Neural cell (in vitro differentiated cells): ENCODE data around the gene ZNF440. TPM values are rescaled to one million over a fixed set of nuclear protein-coding genes. Genes with fewer than 3 reads are reported as not detected.

Source experiments
- polyA plus RNA-seq: library from polyadenylated mRNA; depleted of rRNA; stranded (reverse); fragments of >200 nt; gene quantifications from 2 replicates; pipeline ENCODE4 v1.2.3, GENCODE V29; 2014

Gene ZNF440
- polyA plus RNA-seq, 1 donor from 2014 or later = 26.6 TPM

Other genes with a start within 250 kb of the ZNF440 start
- gene ACP5, start 236.6 kb upstream of the ZNF440 start, polyA plus RNA-seq = not detected in 2 replicates
- 84.3 and 91.6 TPM in 2 replicates for gene ZNF627, start 216.8 kb upstream of the ZNF440 start, polyA plus RNA-seq
- gene ZNF823, start 75.3 kb upstream of the ZNF440 start, polyA plus RNA-seq = 7.8 and 13.6 TPM in 2 replicates
- gene ZNF441, start 47.3 kb upstream of the ZNF440 start, polyA plus RNA-seq = 137 and 138 TPM in 2 replicates
- gene ZNF491, start 15.8 kb upstream of the ZNF440 start, polyA plus RNA-seq = 26.0 and 29.8 TPM in 2 replicates
- 1.5 and 2.0 TPM in 2 replicates for gene ZNF439, start 34.5 kb downstream of the ZNF440 start, polyA plus RNA-seq
- 14.4 and 23.1 TPM in 2 replicates for gene ZNF69, start 73.5 kb downstream of the ZNF440 start, polyA plus RNA-seq
- gene ZNF700, start 110.8 kb downstream of the ZNF440 start, polyA plus RNA-seq = 32.8 and 35.9 TPM in 2 replicates
- gene ZNF763, start 150.8 kb downstream of the ZNF440 start, polyA plus RNA-seq = 12.8 and 17.9 TPM in 2 replicates
- gene ZNF433, start 221.4 kb downstream of the ZNF440 start, polyA plus RNA-seq = 37.3 and 40.6 TPM in 2 replicates
- gene ZNF878, start 238.7 kb downstream of the ZNF440 start, polyA plus RNA-seq = 0.21 TPM in 1 of 2 replicates, not detected in the other